ENCODE measurements around the gene ZCCHC4.

- TF ChIP-seq CTCF (IDR thresholded peaks at IDR 0.05) = peak in 4 of 6 experiments; percentile 15 to 28 (median 22)
- TF ChIP-seq POLR2A (IDR thresholded peaks at IDR 0.05) = peak in 2 of 4 donors; percentile 19 to 73
Observed at GRCh38 chr4:25376754-25377571, 64.4 kb downstream of the ZCCHC4 start, which contains the start of gene ANAPC4.

Measured in esophagus squamous epithelium (tissue), 4 donors.